Activated T-cell treated with anti-CD3 and anti-CD28 coated beads, Interleukin-2, amount 50 U/mL, for 24 hours (primary cell): ENCODE measurements around the gene EEF1G.
"Not testable (repeated sequence)": the region's sequence is repeated elsewhere in the genome, so short reads cannot be mapped to it uniquely, and the experiment has no call there.

Experiments used
- DNase-seq: peaks from one replicate; pipeline ENCODE4 v3.0.0-alpha.2; 2020
- H3K27ac Mint-ChIP-seq: 2 replicates; pipeline ENCODE4 v1.8.0; 2020; ENCODE audit warnings: mild to moderate bottlenecking, mixed read lengths
- H3K27me3 Mint-ChIP-seq: 2 replicates; pipeline ENCODE4 v1.8.0; 2020; ENCODE audit warnings: mixed read lengths
- H3K36me3 Mint-ChIP-seq: 2 replicates; pipeline ENCODE4 v1.8.0; 2020; ENCODE audit warnings: low read depth, mixed read lengths
- H3K4me1 Mint-ChIP-seq: 2 replicates; pipeline ENCODE4 v1.8.0; 2020; ENCODE audit warnings: low read depth, mixed read lengths
- H3K4me3 Mint-ChIP-seq: 2 replicates; pipeline ENCODE4 v1.8.0; 2020; ENCODE audit warnings: mild to moderate bottlenecking, moderate library complexity, mixed read lengths
- H3K9me3 Mint-ChIP-seq: 2 replicates; pipeline ENCODE4 v1.8.0; 2020; ENCODE audit warnings: mixed read lengths

The EEF1G gene

GRCh38 chr11:62559204-62559603 is 14.5 kb downstream of the EEF1G start:
- H3K27ac Mint-ChIP-seq: peak overlapping the region; percentile 97
- H3K9me3 Mint-ChIP-seq: no peaks in the 10 kb centered on the region
- no peaks in the 10 kb centered on the region for H3K27me3 Mint-ChIP-seq
- peak overlapping the region; percentile 24 for H3K4me3 Mint-ChIP-seq
- H3K4me1 Mint-ChIP-seq: peaks cover 89% of the 10 kb centered on the region
- H3K36me3 Mint-ChIP-seq: peaks cover 94% of the 10 kb centered on the region
- DNase-seq: no peak

GRCh38 chr11:62558669-62559068 is 15.0 kb downstream of the EEF1G start:
- peak overlapping the region; percentile 97 for H3K27ac Mint-ChIP-seq
- peaks cover 91% of the 10 kb centered on the region for H3K4me1 Mint-ChIP-seq
- no peaks in the 10 kb centered on the region for H3K9me3 Mint-ChIP-seq
- no peaks in the 10 kb centered on the region for H3K27me3 Mint-ChIP-seq
- H3K36me3 Mint-ChIP-seq: peaks cover 94% of the 10 kb centered on the region
- DNase-seq: no peak
- peak overlapping the region; percentile 39 for H3K4me3 Mint-ChIP-seq

- H3K9me3 Mint-ChIP-seq: no peaks in the 10 kb centered on the region
- H3K27ac Mint-ChIP-seq: peak overlapping the region; percentile 97
- no peak for DNase-seq
- H3K36me3 Mint-ChIP-seq: peaks cover 82% of the 10 kb centered on the region
- H3K27me3 Mint-ChIP-seq: no peaks in the 10 kb centered on the region
- H3K4me3 Mint-ChIP-seq: peak overlapping the region; percentile 61
- H3K4me1 Mint-ChIP-seq: peaks cover 97% of the 10 kb centered on the region
These were observed 16.6 kb downstream of the EEF1G start for GRCh38 chr11:62556875-62557631.

GRCh38 chr11:62556108-62556874 is 17.4 kb downstream of the EEF1G start:
- Mint-ChIP-seq H3K27ac (peak overlapping the region; percentile 97), H3K4me1 (peaks cover 99% of the 10 kb centered on the region), H3K36me3 (peaks cover 76% of the 10 kb centered on the region), H3K9me3 (no peaks in the 10 kb centered on the region), H3K27me3 (no peaks in the 10 kb centered on the region), H3K4me3 (peak overlapping the region; percentile 61)
- DNase-seq: peak; percentile 81

- H3K27ac Mint-ChIP-seq: peak overlapping the region; percentile 97
- peaks cover 69% of the 10 kb centered on the region for H3K36me3 Mint-ChIP-seq
- no peaks in the 10 kb centered on the region for H3K27me3 Mint-ChIP-seq
- H3K4me1 Mint-ChIP-seq: peaks cover 100% of the 10 kb centered on the region
- H3K4me3 Mint-ChIP-seq: peak overlapping the region; percentile 61
- no peaks in the 10 kb centered on the region for H3K9me3 Mint-ChIP-seq
- DNase-seq: peak; percentile 55
These were observed 18.1 kb downstream of the EEF1G start for GRCh38 chr11:62555464-62556107.

- DNase-seq: no peak
- Mint-ChIP-seq H3K4me3 (peak overlapping the region; percentile 61), H3K9me3 (no peaks in the 10 kb centered on the region), H3K27ac (peak overlapping the region; percentile 97), H3K36me3 (peaks cover 59% of the 10 kb centered on the region), H3K4me1 (peaks cover 98% of the 10 kb centered on the region), H3K27me3 (no peaks in the 10 kb centered on the region)
These were observed 19.1 kb downstream of the EEF1G start for GRCh38 chr11:62554387-62555167.

- Mint-ChIP-seq H3K27me3 (no peaks in the 10 kb centered on the region), H3K4me1 (peaks cover 92% of the 10 kb centered on the region), H3K4me3 (peak overlapping the region; percentile 61), H3K27ac (peak overlapping the region; percentile 97), H3K36me3 (peaks cover 52% of the 10 kb centered on the region), H3K9me3 (no peaks in the 10 kb centered on the region)
- DNase-seq: no peak
These were observed 19.8 kb downstream of the EEF1G start for GRCh38 chr11:62553839-62554361.

GRCh38 chr11:62553080-62553838 is 20.4 kb downstream of the EEF1G start:
- peaks cover 46% of the 10 kb centered on the region for H3K36me3 Mint-ChIP-seq
- H3K27ac Mint-ChIP-seq: peak overlapping the region; percentile 97
- peak; percentile 55 for DNase-seq
- H3K9me3 Mint-ChIP-seq: no peaks in the 10 kb centered on the region
- no peaks in the 10 kb centered on the region for H3K27me3 Mint-ChIP-seq
- H3K4me1 Mint-ChIP-seq: peaks cover 87% of the 10 kb centered on the region
- H3K4me3 Mint-ChIP-seq: peak overlapping the region; percentile 31

GRCh38 chr11:62552485-62553079 is 21.1 kb downstream of the EEF1G start:
- Mint-ChIP-seq H3K4me3 (peak overlapping the region; percentile 54), H3K27ac (peak overlapping the region; percentile 97), H3K27me3 (peaks cover 2% of the 10 kb centered on the region), H3K36me3 (peaks cover 41% of the 10 kb centered on the region), H3K4me1 (peaks cover 87% of the 10 kb centered on the region), H3K9me3 (no peaks in the 10 kb centered on the region)
- DNase-seq: no peak

- not testable (repeated sequence) for H3K9me3 Mint-ChIP-seq, H3K27me3 Mint-ChIP-seq, DNase-seq, H3K4me3 Mint-ChIP-seq
- H3K27ac Mint-ChIP-seq: peak overlapping the region; percentile 97
- H3K36me3 Mint-ChIP-seq: peaks cover 22% of the 10 kb centered on the region
- H3K4me1 Mint-ChIP-seq: peaks cover 77% of the 10 kb centered on the region
These were observed 23.2 kb downstream of the EEF1G start for GRCh38 chr11:62550478-62550877.

GRCh38 chr11:62548545-62549335 is 25.0 kb downstream of the EEF1G start:
- no peaks in the 10 kb centered on the region for H3K9me3 Mint-ChIP-seq
- H3K27me3 Mint-ChIP-seq: peaks cover 2% of the 10 kb centered on the region
- H3K4me1 Mint-ChIP-seq: peaks cover 76% of the 10 kb centered on the region
- no peak overlapping the region for H3K27ac Mint-ChIP-seq
- no peak overlapping the region for H3K4me3 Mint-ChIP-seq
- peaks cover 9% of the 10 kb centered on the region for H3K36me3 Mint-ChIP-seq
- no peak for DNase-seq

GRCh38 chr11:62547691-62548281 is 25.9 kb downstream of the EEF1G start:
- Mint-ChIP-seq H3K4me1 (peaks cover 76% of the 10 kb centered on the region), H3K27ac (peak overlapping the region; percentile 8), H3K4me3 (peak overlapping the region; percentile 70), H3K36me3 (peaks cover 6% of the 10 kb centered on the region), H3K9me3 (no peaks in the 10 kb centered on the region), H3K27me3 (peaks cover 2% of the 10 kb centered on the region)
- DNase-seq: no peak
